NCI-H146 treated with DMSO at 0.1 percent for 48 hours (cell line): Measurements from ENCODE around the gene CYB561.

Source experiments
- DNase-seq: peaks from one replicate; lab custom pipeline; 2025; ENCODE audit not compliant: unreplicated experiment; lab: John Stamatoyannopoulos, UW

CYB561 gene

GRCh38 chr17:63445954-63446752 lies at the start of gene CYB561:
CYB561 (minus strand) TSS chr17:63446306; CDS start chr17:63437547, 8,759 bp downstream.
- peak; percentile 46 for DNase-seq

- DNase-seq = no peak
These were observed 49.4 kb upstream of the CYB561 start for GRCh38 chr17:63495491-63495890.

- no peak for DNase-seq
These were observed 48.3 kb upstream of the CYB561 start for GRCh38 chr17:63494300-63494928.

- DNase-seq = no peak
These were observed 47.3 kb upstream of the CYB561 start for GRCh38 chr17:63493411-63493810.

GRCh38 chr17:63492940-63493339 lies 46.8 kb upstream of the CYB561 start:
- DNase-seq = no peak

GRCh38 chr17:63491977-63492618 lies 46.0 kb upstream of the CYB561 start:
- no peak for DNase-seq

GRCh38 chr17:63491413-63491812 lies 45.3 kb upstream of the CYB561 start:
- DNase-seq = no peak

GRCh38 chr17:63490858-63491400 lies 44.8 kb upstream of the CYB561 start:
- no peak for DNase-seq

GRCh38 chr17:63490329-63490728 lies 44.2 kb upstream of the CYB561 start:
- no peak for DNase-seq

GRCh38 chr17:63489291-63489690 lies 43.2 kb upstream of the CYB561 start:
- no peak for DNase-seq

- DNase-seq = no peak
These were observed 42.7 kb upstream of the CYB561 start for GRCh38 chr17:63488851-63489250.

- no peak for DNase-seq
These were observed 40.9 kb upstream of the CYB561 start for GRCh38 chr17:63487014-63487339.

- no peak for DNase-seq
These were observed 40.4 kb upstream of the CYB561 start for GRCh38 chr17:63486317-63487013.

- no peak for DNase-seq
These were observed 37.8 kb upstream of the CYB561 start for GRCh38 chr17:63483655-63484575.

- DNase-seq = no peak
These were observed 36.9 kb upstream of the CYB561 start for GRCh38 chr17:63483038-63483437.

GRCh38 chr17:63482509-63482908 lies 36.4 kb upstream of the CYB561 start:
- no peak for DNase-seq

GRCh38 chr17:63481488-63481870 lies 35.4 kb upstream of the CYB561 start:
- no peak for DNase-seq

- peak; percentile 73 for DNase-seq
These were observed 34.9 kb upstream of the CYB561 start for GRCh38 chr17:63480826-63481487.

GRCh38 chr17:63480192-63480784 lies 34.2 kb upstream of the CYB561 start:
- no peak for DNase-seq
